Activated T-cell treated with anti-CD3 and anti-CD28 coated beads, Interleukin-2, amount 50 U/mL, for 4 hours (primary cell): ENCODE data around the gene NLRC5. TPM values are rescaled to one million over a fixed set of nuclear protein-coding genes. Genes with fewer than 3 reads are reported as not detected.

Experiments used
- ATAC-seq, 2 donors: fragments of 200-7000 bp; cut with Tn5 transposase; one replicate each; pipeline ENCODE4 v1.10.0; 2021
- DNase-seq: peaks from one replicate; pipeline ENCODE4 v3.0.0-alpha.2; 2020
- H3K27me3 Mint-ChIP-seq: one replicate; pipeline ENCODE4 v1.8.0; 2021; ENCODE audit warnings: low read depth, mixed read lengths
- H3K36me3 Mint-ChIP-seq: one replicate; pipeline ENCODE4 v1.8.0; 2022; ENCODE audit warnings: mixed read lengths; ENCODE audit not compliant: insufficient read depth
- H3K4me1 Mint-ChIP-seq: one replicate; pipeline ENCODE4 v1.8.0; 2021; ENCODE audit warnings: low read depth, mixed read lengths
- H3K4me3 Mint-ChIP-seq: one replicate; pipeline ENCODE4 v1.8.0; 2021; ENCODE audit warnings: mild to moderate bottlenecking, moderate library complexity, mixed read lengths
- H3K9me3 Mint-ChIP-seq: one replicate; pipeline ENCODE4 v1.8.0; 2021; ENCODE audit warnings: mixed read lengths
- total RNA-seq, 3 donors: library from RNA; stranded (reverse); gene quantifications; one replicate each; pipeline ENCODE4 v1.2.1, GENCODE V29; 2021

Gene NLRC5
- total RNA-seq, 3 donors from 2014 or later: 143 to 180 (median 158) TPM

GRCh38 chr16:57081744-57082143 lies 92.4 kb downstream of the NLRC5 start:
- ATAC-seq: no peak

GRCh38 chr16:57082664-57083063 lies 93.3 kb downstream of the NLRC5 start:
- ATAC-seq: no peak
- Mint-ChIP-seq H3K36me3 (peaks cover 17% of the 10 kb centered on the region), H3K27me3 (no peaks in the 10 kb centered on the region), H3K4me3 (no peak overlapping the region), H3K9me3 (no peaks in the 10 kb centered on the region), H3K4me1 (peaks cover 9% of the 10 kb centered on the region)
- no peak for DNase-seq

More at GRCh38 chr16:57081744-57082143, 92.4 kb downstream of the NLRC5 start:
- H3K27me3 Mint-ChIP-seq: no peaks in the 10 kb centered on the region
- peaks cover 20% of the 10 kb centered on the region for H3K36me3 Mint-ChIP-seq
- H3K9me3 Mint-ChIP-seq: no peaks in the 10 kb centered on the region
- H3K4me3 Mint-ChIP-seq: no peak overlapping the region
- peaks cover 9% of the 10 kb centered on the region for H3K4me1 Mint-ChIP-seq
- DNase-seq: no peak

- Mint-ChIP-seq H3K9me3 (no peaks in the 10 kb centered on the region), H3K4me1 (peaks cover 9% of the 10 kb centered on the region), H3K4me3 (no peak overlapping the region), H3K36me3 (peaks cover 17% of the 10 kb centered on the region), H3K27me3 (no peaks in the 10 kb centered on the region)
- ATAC-seq (peak in 1 of 2 donors; percentile 21), DNase-seq (no peak)
These were observed 94.2 kb downstream of the NLRC5 start for GRCh38 chr16:57083485-57084126.

GRCh38 chr16:57084257-57084770 lies 95.0 kb downstream of the NLRC5 start:
- no peaks in the 10 kb centered on the region for H3K9me3 Mint-ChIP-seq
- ATAC-seq (peak; percentile 82 to 83), DNase-seq (peak; percentile 68)
- H3K4me3 Mint-ChIP-seq: no peak overlapping the region
- no peaks in the 10 kb centered on the region for H3K27me3 Mint-ChIP-seq
- H3K4me1 Mint-ChIP-seq: peaks cover 9% of the 10 kb centered on the region
- peaks cover 17% of the 10 kb centered on the region for H3K36me3 Mint-ChIP-seq

GRCh38 chr16:57084996-57085395 lies 95.6 kb downstream of the NLRC5 start:
- H3K27me3 Mint-ChIP-seq: no peaks in the 10 kb centered on the region
- no peaks in the 10 kb centered on the region for H3K9me3 Mint-ChIP-seq
- no peak overlapping the region for H3K4me3 Mint-ChIP-seq
- H3K4me1 Mint-ChIP-seq: peaks cover 9% of the 10 kb centered on the region
- no peak for DNase-seq
- ATAC-seq: no peak
- peaks cover 12% of the 10 kb centered on the region for H3K36me3 Mint-ChIP-seq

- H3K4me1 Mint-ChIP-seq: peaks cover 14% of the 10 kb centered on the region
- DNase-seq (no peak), ATAC-seq (no peak)
- H3K9me3 Mint-ChIP-seq: no peaks in the 10 kb centered on the region
- peaks cover 10% of the 10 kb centered on the region for H3K36me3 Mint-ChIP-seq
- H3K4me3 Mint-ChIP-seq: no peak overlapping the region
- peaks cover 3% of the 10 kb centered on the region for H3K27me3 Mint-ChIP-seq
These were observed 97.6 kb downstream of the NLRC5 start for GRCh38 chr16:57087003-57087402.

GRCh38 chr16:57089406-57089805 lies 100.0 kb downstream of the NLRC5 start:
- Mint-ChIP-seq H3K9me3 (no peaks in the 10 kb centered on the region), H3K27me3 (peaks cover 11% of the 10 kb centered on the region), H3K36me3 (no peaks in the 10 kb centered on the region), H3K4me3 (no peak overlapping the region), H3K4me1 (peaks cover 10% of the 10 kb centered on the region)
- no peak for ATAC-seq
- no peak for DNase-seq

- Mint-ChIP-seq H3K4me3 (peak overlapping the region; percentile 74), H3K36me3 (no peaks in the 10 kb centered on the region), H3K9me3 (no peaks in the 10 kb centered on the region), H3K4me1 (peaks cover 7% of the 10 kb centered on the region), H3K27me3 (peaks cover 11% of the 10 kb centered on the region)
- no peak for DNase-seq
- no peak for ATAC-seq
These were observed 102.0 kb downstream of the NLRC5 start for GRCh38 chr16:57091200-57091974.

GRCh38 chr16:57091975-57092785 lies 102.8 kb downstream of the NLRC5 start, which contains the start of gene CPNE2:
Gene CPNE2, plus strand, starts transcription at chr16:57092583. Its CDS starts 18,160 bp downstream, at chr16:57110743.
- no peaks in the 10 kb centered on the region for H3K36me3 Mint-ChIP-seq
- H3K27me3 Mint-ChIP-seq: peaks cover 11% of the 10 kb centered on the region
- DNase-seq: no peak
- ATAC-seq: peak; percentile 68 to 69
- H3K4me1 Mint-ChIP-seq: peaks cover 7% of the 10 kb centered on the region
- H3K9me3 Mint-ChIP-seq: no peaks in the 10 kb centered on the region
- peak within 1 kb of the TSS; percentile 75 for H3K4me3 Mint-ChIP-seq

GRCh38 chr16:57092786-57093411 lies 103.5 kb downstream of the NLRC5 start:
- Mint-ChIP-seq H3K27me3 (peaks cover 11% of the 10 kb centered on the region), H3K4me1 (peaks cover 7% of the 10 kb centered on the region), H3K4me3 (peak overlapping the region; percentile 75), H3K36me3 (no peaks in the 10 kb centered on the region), H3K9me3 (no peaks in the 10 kb centered on the region)
- ATAC-seq: peak; percentile 75 to 78
- peak; percentile 47 for DNase-seq

GRCh38 chr16:57093666-57094564 lies 104.6 kb downstream of the NLRC5 start:
- Mint-ChIP-seq H3K9me3 (no peaks in the 10 kb centered on the region), H3K4me3 (peak overlapping the region; percentile 75), H3K4me1 (peaks cover 7% of the 10 kb centered on the region), H3K36me3 (no peaks in the 10 kb centered on the region), H3K27me3 (peaks cover 11% of the 10 kb centered on the region)
- DNase-seq: no peak
- no peak for ATAC-seq

- DNase-seq: no peak
These were observed 105.6 kb downstream of the NLRC5 start for GRCh38 chr16:57094911-57095310.

GRCh38 chr16:57096192-57096591 lies 106.8 kb downstream of the NLRC5 start:
- ATAC-seq (no peak), DNase-seq (no peak)
- Mint-ChIP-seq H3K4me1 (peaks cover 9% of the 10 kb centered on the region), H3K27me3 (peaks cover 8% of the 10 kb centered on the region), H3K36me3 (no peaks in the 10 kb centered on the region), H3K4me3 (no peak overlapping the region), H3K9me3 (no peaks in the 10 kb centered on the region)

More at GRCh38 chr16:57094911-57095310, 105.6 kb downstream of the NLRC5 start:
- Mint-ChIP-seq H3K9me3 (no peaks in the 10 kb centered on the region), H3K4me1 (peaks cover 7% of the 10 kb centered on the region), H3K27me3 (peaks cover 11% of the 10 kb centered on the region), H3K4me3 (no peak overlapping the region), H3K36me3 (no peaks in the 10 kb centered on the region)
- no peak for ATAC-seq
